Sigmoid colon (tissue), 4 donors: ENCODE data around the gene RELL1.

Experiments
- POLR2AphosphoS5 ChIP-seq, 4 donors: sonication (generic); formaldehyde crosslinking; IDR thresholded peaks; one replicate each; pipeline ENCODE4 v1.6.1; 2017; ENCODE audit warnings: antibody characterized with exemption in 4 of 4
- TF ChIP-seq, protein P1 (sequence below), 4 experiments: fragments of 450-650 bp in 3 of 4; fragments of 200-600 bp in 1 of 4; IDR thresholded peaks; one replicate each; pipeline ENCODE4 v1.5.1; 2016 to 2019; ENCODE audit warnings: antibody characterized with exemption in 4 of 4, mild to moderate bottlenecking in 3 of 4, moderate library complexity in 2 of 4

GRCh38 chr4:37721995-37722638, 35.9 kb upstream of the RELL1 start:
- TF ChIP-seq POLR2AphosphoS5 (IDR thresholded peaks at IDR 0.05) = no peak
- TF ChIP-seq, protein P1, sequence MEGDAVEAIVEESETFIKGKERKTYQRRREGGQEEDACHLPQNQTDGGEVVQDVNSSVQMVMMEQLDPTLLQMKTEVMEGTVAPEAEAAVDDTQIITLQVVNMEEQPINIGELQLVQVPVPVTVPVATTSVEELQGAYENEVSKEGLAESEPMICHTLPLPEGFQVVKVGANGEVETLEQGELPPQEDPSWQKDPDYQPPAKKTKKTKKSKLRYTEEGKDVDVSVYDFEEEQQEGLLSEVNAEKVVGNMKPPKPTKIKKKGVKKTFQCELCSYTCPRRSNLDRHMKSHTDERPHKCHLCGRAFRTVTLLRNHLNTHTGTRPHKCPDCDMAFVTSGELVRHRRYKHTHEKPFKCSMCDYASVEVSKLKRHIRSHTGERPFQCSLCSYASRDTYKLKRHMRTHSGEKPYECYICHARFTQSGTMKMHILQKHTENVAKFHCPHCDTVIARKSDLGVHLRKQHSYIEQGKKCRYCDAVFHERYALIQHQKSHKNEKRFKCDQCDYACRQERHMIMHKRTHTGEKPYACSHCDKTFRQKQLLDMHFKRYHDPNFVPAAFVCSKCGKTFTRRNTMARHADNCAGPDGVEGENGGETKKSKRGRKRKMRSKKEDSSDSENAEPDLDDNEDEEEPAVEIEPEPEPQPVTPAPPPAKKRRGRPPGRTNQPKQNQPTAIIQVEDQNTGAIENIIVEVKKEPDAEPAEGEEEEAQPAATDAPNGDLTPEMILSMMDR (IDR thresholded peaks at IDR 0.05) = no peak
